GM21526 (cell line): ENCODE data around the gene C5orf63.
"Not testable (repeated sequence)": the region's sequence is repeated elsewhere in the genome, so short reads cannot be mapped to it uniquely, and the experiment has no call there.

Experiments used
- ATAC-seq: cut with Tn5 transposase; IDR thresholded peaks from one replicate; pipeline ENCODE4 v1.9.1; 2021; ENCODE audit warnings: moderate library complexity; ENCODE audit not compliant: unreplicated experiment, low FRiP score

Gene C5orf63

DNA sequence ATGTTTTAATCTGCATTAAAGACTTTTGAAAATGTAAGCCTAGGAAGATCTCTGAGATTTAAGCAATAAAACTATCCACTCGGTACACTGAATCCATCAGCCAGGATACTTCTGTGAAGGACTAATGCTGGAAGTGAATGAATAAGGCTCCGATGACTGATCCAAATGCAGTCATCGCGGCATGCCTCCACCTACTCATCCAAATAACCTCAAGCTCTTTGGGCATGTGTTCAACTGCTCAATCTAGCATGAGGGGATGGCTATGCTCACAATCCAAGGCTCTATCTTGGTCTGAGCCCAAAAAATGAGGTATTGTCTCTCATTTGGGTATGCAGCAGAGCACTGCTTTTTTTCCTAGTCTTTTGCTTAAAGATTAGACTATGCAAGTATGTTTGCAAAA is 62.1 kb downstream of the C5orf63 start:
- ATAC-seq: no peak

DNA sequence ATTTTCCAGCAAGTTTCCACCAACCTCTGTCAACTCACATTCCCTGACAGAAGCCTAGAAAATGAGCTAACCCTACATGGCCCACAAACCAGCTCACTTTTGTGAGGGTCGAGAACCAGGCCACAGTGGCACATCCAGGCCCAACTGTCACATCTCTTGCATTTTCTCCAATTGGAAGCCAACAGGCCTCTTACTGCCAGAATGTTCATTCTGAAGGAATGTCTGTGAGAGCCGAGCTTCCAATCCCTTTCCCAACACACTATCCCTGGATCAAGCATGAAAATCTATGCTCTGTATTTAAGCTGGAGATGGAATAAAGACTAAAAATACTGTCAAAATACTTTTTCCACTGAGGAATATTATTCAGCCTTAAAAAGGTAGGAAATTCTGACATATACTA is 62.9 kb downstream of the C5orf63 start:
- ATAC-seq: no peak

DNA sequence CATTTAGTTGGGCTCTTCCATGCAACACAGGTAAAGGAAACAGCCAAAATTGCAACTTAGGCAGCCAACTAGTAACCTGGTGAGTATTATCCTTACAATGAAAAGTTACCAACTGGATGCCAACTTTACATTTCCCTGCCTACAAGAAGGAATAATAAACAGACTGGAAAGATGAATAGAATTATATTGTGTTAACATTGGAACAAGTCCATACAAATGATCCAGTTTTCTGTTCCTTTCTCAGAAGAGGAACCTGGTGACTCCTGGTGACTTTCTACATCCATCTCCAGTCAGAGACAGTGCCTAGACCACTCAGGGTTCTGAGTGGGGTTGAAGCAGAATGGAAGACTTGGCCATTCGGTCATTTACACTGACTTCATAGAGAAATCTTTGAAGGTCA is 63.5 kb downstream of the C5orf63 start:
- no peak for ATAC-seq

DNA sequence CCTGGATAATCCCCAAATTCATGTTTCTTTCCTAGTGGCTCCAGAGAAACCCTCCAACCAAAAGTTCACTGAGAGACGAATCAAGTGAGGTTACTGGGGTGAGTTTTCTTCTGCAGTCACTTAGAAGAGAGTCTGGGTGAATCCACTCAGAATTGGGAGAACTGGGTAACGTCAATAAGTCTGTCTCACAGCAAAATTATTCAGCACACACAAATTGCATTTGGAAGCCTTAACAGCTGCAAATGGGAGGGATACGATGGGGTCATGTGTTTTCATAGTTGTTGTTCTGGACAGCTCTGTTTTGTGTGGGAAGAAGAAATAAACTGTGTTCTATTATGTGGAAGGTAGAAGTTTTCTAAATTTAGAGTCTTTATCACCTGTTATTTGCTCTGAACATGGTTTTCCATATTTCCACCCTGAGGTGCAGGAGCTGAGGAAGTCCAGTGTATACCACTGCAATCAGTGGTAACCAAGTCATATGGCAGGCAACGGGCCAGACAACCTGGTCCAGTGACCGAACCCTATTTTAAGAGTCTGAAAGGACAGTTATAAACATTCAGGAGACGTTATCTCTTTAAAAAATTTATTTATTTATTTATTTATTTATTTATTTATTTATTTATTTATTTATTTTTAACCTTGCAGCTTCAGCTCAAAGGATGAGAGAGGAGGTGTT is 64.9 kb downstream of the C5orf63 start:
- ATAC-seq: no peak

DNA sequence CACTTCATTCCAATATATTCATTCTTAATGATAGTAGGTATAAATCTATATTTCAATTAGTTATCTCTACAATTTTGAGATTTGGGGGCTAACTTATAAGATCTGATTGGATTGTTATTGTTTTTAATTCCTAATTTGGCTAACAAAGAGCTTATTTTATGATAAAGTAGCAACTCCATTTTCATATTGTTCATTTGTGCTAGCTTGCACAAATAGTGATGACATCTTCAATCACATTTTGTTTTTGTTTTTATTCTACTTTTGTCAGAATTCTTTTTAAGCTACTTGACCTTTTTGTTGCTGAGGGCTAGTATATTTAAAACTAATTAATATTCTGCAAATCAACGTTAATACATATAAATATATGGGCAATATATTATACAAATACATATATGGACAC is 65.8 kb downstream of the C5orf63 start:
- no peak for ATAC-seq

DNA sequence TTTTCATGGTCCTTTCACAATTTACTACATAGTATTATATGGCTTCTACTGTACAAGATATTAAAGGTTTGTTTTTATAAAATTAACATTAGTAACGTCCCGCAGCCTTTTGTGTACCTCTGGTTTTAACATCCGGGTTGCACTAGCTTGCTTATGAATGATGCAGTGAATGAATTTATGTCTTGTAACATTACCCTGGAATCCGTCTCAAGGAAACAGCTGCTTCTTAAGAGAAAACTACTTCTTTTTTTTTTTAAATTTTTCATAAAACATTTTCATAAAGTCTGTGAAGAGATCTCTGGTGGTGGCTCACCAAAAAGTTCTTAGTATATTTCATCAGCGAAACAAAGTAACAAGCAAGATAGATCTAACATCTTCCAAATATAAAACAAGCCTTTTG is 66.6 kb downstream of the C5orf63 start:
- no peak for ATAC-seq

DNA sequence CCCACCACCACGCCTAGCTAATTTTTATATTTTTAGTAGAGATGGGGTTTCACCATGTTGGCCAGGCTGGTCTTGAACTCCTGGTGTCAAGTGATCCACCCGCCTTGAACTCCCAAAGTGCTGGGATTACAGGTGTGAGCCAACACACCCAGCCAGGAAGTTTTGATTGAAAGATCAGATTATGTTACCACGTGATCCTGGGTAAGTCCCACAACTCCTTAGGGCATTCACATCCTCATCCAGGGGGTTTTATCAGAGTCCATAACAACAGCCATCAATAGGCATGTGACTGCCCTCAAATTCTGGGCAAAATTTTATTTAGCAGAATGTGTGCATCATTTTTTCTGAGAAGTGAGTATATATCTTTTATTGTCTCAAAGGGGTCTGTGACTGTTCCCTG is 68.0 kb downstream of the C5orf63 start:
- ATAC-seq: not testable (repeated sequence)

DNA sequence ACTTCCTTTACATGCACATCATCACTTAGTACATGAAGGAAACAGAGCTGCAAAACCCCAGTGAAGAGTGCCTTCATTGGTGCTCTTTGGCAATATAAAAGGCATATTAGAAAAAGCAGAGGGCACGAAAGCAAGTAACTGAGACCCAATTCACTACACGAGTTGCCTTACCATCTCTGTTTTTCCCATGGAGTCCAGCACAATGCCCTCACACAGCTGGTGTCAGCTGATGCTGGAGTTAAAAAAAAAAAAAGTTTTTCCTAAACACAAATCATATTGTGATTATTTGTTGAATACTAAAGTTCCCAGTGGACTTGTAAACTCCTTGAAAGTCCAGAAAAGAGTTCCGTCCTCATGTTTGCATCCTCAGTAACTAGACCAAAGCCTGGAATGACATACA is 68.6 kb downstream of the C5orf63 start:
- no peak for ATAC-seq

DNA sequence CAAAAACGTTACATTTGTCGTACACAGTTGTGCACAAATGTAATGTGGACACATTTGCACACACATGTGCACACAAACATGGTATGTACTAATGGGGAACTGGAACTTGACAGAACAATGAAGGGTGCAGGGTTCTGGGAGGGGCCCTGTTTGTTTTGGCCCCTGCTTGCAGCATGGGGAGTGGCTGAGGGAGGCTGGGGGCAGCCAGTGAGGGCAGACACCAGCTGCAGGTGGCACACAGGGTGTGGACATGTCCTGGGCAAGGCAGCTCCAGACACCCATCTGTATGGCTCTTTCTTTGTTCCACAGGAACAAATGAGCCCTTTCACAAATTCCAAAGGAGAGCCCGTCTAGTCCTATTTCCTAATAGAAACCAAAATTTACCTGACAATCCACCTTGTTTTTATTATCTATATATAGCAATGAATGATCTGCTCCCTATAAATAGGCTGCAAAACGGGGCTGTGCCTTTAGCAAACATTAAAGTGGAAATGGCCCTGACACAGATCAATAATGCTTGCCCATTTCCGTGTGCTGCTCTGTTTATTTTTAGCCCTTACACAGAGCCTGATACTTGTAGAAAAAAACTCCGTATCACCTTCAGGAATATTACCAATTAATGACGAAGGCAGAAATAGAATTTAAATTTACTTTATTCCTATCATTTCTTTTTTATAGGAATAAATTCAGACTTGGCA is 69.4 kb downstream of the C5orf63 start:
- no peak for ATAC-seq

DNA sequence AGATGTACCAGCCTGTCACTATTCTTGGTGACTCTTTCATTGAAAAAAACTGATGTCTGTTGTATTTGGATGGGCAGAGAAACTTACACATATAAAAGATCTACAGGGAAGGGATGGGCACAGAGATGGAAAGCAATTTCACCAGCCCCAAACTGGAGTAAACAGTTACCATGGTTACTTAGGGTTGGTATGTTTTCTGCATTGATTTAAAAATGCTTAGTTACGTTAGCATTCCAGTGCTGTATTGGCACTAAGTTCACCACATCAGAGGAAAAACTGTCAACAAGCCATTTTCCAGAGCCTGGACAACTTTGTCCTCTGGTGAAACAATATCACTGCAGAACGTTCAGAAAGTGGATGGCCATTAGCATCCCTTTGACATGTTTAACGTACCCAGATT is 70.9 kb downstream of the C5orf63 start:
- no peak for ATAC-seq

DNA sequence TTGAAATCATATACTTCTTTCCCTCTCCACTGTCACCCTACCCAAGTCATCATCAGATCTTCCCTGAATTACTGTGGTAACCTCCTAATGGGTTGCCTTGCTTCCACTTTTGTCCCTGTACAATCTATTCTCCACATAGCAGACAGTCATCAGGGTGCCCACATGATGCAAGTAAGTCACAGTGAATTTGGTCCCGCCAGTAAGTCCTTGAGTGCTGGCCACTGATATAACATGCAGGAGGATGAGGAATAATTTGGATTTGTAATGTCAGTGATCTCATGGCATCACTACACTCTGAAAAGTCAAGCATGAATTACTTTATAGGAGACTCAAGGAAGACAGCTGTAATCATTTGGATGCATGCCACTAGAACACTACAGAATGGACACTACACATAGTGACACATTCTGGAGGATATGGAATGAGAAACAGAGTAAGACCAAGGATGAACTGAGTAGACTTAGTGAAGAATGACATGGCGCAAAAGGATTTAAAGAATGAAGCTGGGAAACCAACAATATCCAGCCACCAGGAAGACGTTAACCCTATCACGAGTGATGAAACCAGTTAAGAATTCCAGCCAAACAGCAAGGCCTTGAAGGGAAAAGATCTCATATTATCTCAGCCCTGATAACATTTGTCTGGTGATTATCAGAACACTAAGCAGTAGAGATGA is 71.5 kb downstream of the C5orf63 start:
- ATAC-seq: no peak
